ENCODE results near the gene USP38.
"Not testable (repeated sequence)": the region's sequence is repeated elsewhere in the genome, so short reads cannot be mapped to it uniquely, and the experiment has no call there.

USP38 gene

DNA sequence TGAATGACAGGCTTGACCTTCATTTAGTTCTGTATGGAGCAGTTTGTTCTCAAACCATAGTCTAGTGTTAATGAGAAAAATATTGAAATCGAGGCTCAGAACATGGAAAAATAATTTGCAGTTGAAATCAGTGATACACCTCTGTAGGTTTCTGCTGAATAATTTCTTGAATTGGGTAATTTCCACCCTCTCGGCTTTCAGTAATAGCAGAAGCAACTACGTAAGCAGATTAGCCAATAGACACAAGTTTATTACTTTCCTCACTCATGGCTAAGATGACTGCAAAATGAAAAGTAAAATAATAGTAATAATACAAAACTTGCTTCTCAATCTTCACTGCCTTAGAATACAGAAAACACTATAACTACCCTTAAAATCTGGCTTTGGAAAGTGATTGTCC is 46.0 kb downstream of the USP38 start:
- TF ChIP-seq CTCF (IDR thresholded peaks at IDR 0.05; ENCODE audit: insufficient read depth, low read length, missing control alignments), result no peak
- H3K4me3 ChIP-seq (ENCODE audit: low read depth, low read length), result no peak overlapping the region
- POLR2A ChIA-PET, result no interaction called here

GRCh38 chr4:143232277-143232676 is 47.6 kb downstream of the USP38 start:
- no peak overlapping the region for H3K4me3 ChIP-seq (ENCODE audit: low read depth, low read length)
- ChIA-PET CTCF (interaction anchor here (1.4 kb wide), 1 partner anchor 9 kb away, joined by 7 read pairs; no protein-coding TSS in a partner anchor), POLR2A (no interaction called here)
- TF ChIP-seq CTCF (IDR thresholded peaks at IDR 0.05; ENCODE audit: insufficient read depth, low read length, missing control alignments), result no peak
- no peak for DNase-seq (ENCODE audit: low read depth, low spot score)

More for the DNA sequence above, 46.0 kb downstream of the USP38 start:
- CTCF ChIA-PET, result no interaction called here
- DNase-seq (ENCODE audit: low read depth, low spot score), result no peak

DNA sequence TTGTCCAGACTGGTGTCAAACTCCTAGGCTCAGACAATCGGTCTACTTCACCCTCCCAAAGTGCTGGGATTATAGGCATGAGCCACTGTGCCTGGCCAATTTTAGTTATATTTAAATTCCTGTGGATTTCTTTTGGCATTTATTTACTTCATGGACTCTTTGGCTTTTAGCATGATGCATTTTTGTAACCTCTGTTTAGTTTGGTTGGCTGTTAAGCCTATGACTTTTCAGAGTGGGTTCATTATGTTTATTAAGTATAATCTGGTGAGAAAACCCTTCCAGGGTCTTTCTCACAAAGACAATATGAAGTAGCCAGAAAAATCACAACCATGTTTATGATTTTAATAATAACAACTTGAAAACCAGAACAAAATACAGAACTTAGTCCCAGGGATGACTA is 49.4 kb downstream of the USP38 start:
- ChIA-PET CTCF (no interaction called here), POLR2A (no interaction called here)
- no peak overlapping the region for H3K4me3 ChIP-seq (ENCODE audit: low read depth, low read length)
- TF ChIP-seq CTCF (IDR thresholded peaks at IDR 0.05; ENCODE audit: insufficient read depth, low read length, missing control alignments), result no peak
- DNase-seq (ENCODE audit: low read depth, low spot score), result no peak

DNA sequence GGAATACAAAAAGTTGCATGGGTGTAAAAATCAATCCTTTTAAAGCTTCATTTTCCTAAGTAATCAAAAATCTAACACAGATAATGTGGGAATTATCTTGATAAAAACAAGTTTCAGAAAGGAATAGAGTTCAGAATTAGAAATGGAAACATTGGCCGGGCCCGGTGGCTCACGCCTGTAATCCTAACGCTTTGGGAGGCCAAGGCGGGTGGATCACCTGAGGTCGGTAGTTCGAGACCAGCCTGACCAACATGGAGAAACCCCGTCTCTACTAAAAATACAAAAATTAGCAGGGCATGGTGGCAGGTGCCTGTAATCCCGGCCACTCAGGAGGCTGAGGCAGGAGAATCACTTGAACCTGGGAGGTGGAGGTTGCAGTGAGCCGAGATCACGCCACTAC is 52.5 kb downstream of the USP38 start:
- CTCF ChIA-PET, result interaction anchor here (0.8 kb wide), 1 partner anchor 32 kb away, joined by 3 read pairs; no protein-coding TSS in a partner anchor
- POLR2A ChIA-PET; H3K4me3 ChIP-seq (ENCODE audit: low read depth, low read length); DNase-seq (ENCODE audit: low read depth, low spot score): not testable (repeated sequence)

- DNase-seq (ENCODE audit: low read depth, low spot score), result no peak
- ChIA-PET POLR2A (no interaction called here), CTCF (interaction anchor here (1.2 to 1.3 kb wide), 2 partner anchors 12 to 36 kb away, joined by 3 to 4 read pairs; no protein-coding TSS in a partner anchor)
- TF ChIP-seq CTCF (IDR thresholded peaks at IDR 0.05; ENCODE audit: insufficient read depth, low read length, missing control alignments), result no peak
- no peak overlapping the region for H3K4me3 ChIP-seq (ENCODE audit: low read depth, low read length)
Measured at GRCh38 chr4:143240939-143241679, 56.4 kb downstream of the USP38 start.

DNA sequence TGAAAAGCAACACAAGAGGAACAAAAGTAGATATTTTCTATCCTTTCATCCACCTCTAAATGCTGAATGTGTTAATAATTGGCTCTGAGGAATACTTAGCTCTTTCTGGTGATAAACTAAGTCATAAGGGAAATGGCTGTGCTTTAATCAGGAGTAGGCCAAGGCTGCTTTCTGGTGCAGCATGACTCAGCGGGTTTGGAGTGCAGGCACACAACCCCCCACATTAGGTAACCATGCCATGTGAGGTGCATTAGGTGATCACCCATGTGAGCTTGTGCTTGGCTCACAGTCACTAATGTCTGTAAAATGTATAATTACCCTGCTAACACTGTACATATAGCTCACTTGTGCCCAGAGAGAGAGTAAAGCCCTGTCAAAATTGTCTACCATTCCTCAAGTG is 57.2 kb downstream of the USP38 start:
- ChIA-PET CTCF (no interaction called here), POLR2A (no interaction called here)
- no peak for DNase-seq (ENCODE audit: low read depth, low spot score)
- H3K4me3 ChIP-seq (ENCODE audit: low read depth, low read length), result no peak overlapping the region
- no peak for TF ChIP-seq CTCF (IDR thresholded peaks at IDR 0.05; ENCODE audit: insufficient read depth, low read length, missing control alignments)

DNA sequence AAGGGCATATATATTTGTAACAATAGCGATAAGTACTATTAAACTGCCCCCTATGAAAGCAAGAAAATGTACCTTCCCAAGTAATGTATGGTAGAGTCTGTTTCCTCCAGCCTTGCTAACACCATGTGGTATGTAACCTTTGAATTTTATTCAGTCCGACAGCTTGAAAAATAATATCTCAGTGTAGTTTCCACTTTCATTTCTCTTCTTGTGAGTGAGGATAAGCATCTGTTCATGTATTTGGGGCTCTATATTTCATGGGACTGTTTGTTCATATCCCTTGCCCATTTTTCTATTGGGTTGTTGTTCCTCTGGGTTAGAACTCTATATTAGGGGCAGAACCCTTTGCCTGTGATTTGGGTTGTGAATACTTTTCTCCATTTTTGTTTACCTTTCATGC is 58.3 kb downstream of the USP38 start:
- H3K4me3 ChIP-seq (ENCODE audit: low read depth, low read length), result no peak overlapping the region
- TF ChIP-seq CTCF (IDR thresholded peaks at IDR 0.05; ENCODE audit: insufficient read depth, low read length, missing control alignments), result no peak
- CTCF ChIA-PET, result no interaction called here
- DNase-seq (ENCODE audit: low read depth, low spot score), result no peak
- POLR2A ChIA-PET, result no interaction called here

Measured in AG04449 (cell line).